GM21619 (cell line): Measurements from ENCODE around the gene RGS7.
A peak's percentile ranks its signal among the peaks of the same experiment; 100 is the strongest.

ENCODE experiments used
- ATAC-seq: cut with Tn5 transposase; IDR thresholded peaks from one replicate; pipeline ENCODE4 v1.9.1; 2021; ENCODE audit not compliant: unreplicated experiment

Gene RGS7

GRCh38 chr1:241356519-241357365, at the start of gene RGS7:
TSS of gene RGS7 (minus strand) at chr1:241357205.
- peak; percentile 64 for ATAC-seq

- ATAC-seq = no peak
Measured at GRCh38 chr1:241406421-241406820, 49.4 kb upstream of the RGS7 start.

- ATAC-seq = no peak
Measured at GRCh38 chr1:241401156-241401555, 44.2 kb upstream of the RGS7 start.

GRCh38 chr1:241396747-241397681, 40.0 kb upstream of the RGS7 start:
- no peak for ATAC-seq

- no peak for ATAC-seq
Measured at GRCh38 chr1:241391926-241392710, 35.1 kb upstream of the RGS7 start.

- no peak for ATAC-seq
Measured at GRCh38 chr1:241390526-241390925, 33.5 kb upstream of the RGS7 start.

GRCh38 chr1:241389400-241389799, 32.4 kb upstream of the RGS7 start:
- no peak for ATAC-seq

- ATAC-seq = no peak
Measured at GRCh38 chr1:241387216-241387615, 30.2 kb upstream of the RGS7 start.

- no peak for ATAC-seq
Measured at GRCh38 chr1:241376701-241377100, 19.7 kb upstream of the RGS7 start.

GRCh38 chr1:241375886-241376285, 18.9 kb upstream of the RGS7 start:
- ATAC-seq = no peak

GRCh38 chr1:241366196-241366595, 9.2 kb upstream of the RGS7 start:
- no peak for ATAC-seq

- ATAC-seq = no peak
Measured at GRCh38 chr1:241362350-241362749, 5.3 kb upstream of the RGS7 start.

- no peak for ATAC-seq
Measured at GRCh38 chr1:241357366-241358340, 648 bp upstream of the RGS7 start.

- ATAC-seq = no peak
Measured at GRCh38 chr1:241356187-241356518, 852 bp downstream of the RGS7 start.

- ATAC-seq = no peak
Measured at GRCh38 chr1:241355311-241356010, 1.5 kb downstream of the RGS7 start.

- no peak for ATAC-seq
Measured at GRCh38 chr1:241352401-241352800, 4.6 kb downstream of the RGS7 start.

GRCh38 chr1:241351841-241352240, 5.2 kb downstream of the RGS7 start:
- no peak for ATAC-seq

- ATAC-seq = no peak
Measured at GRCh38 chr1:241343956-241344355, 13.0 kb downstream of the RGS7 start.

GRCh38 chr1:241336335-241336734, 20.7 kb downstream of the RGS7 start:
- ATAC-seq = no peak
